Daoy (cell line): ENCODE data around the gene BCL11B. TPM values are rescaled to one million over a fixed set of nuclear protein-coding genes. Genes with fewer than 3 reads are reported as not detected.
"Not testable (repeated sequence)": the region's sequence is repeated elsewhere in the genome, so short reads cannot be mapped to it uniquely, and the experiment has no call there.

Source experiments
- DNase-seq: peaks from one replicate; pipeline ENCODE4 v3.0.0-alpha.2; 2015; ENCODE audit warnings: low read depth
- total RNA-seq: library from RNA; depleted of rRNA; stranded (reverse); fragments of >200 nt; shearing (Covaris generic); gene quantifications from 2 replicates; pipeline ENCODE4 v1.2.3, GENCODE V29; 2014

BCL11B gene
- total RNA-seq, 1 experiment from 2014 or later: 4.4 TPM

DNA sequence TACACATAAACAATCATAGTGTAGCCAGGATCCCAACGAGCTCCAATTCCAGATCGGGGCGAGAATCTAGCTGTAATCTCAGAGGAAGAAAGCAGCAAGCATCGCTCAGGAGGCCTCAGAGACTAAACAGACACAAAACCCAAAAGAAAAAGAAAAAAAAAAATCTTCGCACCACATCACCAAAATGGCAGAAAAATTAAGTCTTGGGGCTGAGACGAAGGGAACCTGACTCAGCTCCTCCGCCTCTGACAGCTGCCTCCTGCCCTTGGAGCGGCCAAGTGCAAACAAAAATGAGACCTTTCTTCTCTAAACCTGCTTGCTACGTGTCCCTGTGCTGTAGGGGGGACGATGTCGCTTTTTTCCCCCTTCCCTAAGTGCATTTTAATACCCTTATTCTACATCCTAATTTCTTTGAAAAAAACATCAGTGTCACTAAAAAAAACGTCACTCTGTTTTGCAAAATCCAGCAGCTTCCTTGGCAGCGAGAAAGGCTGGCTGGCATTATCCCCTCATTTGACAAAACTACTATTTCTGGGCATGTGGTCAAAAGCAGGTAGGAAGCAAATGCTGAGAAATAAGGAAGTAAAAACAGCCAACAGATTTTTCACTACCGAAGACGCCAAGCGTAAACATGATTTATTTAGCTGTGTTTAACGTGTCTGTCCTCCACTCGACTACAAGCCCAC lies 30.5 kb downstream of the BCL11B start:
- peak; percentile 54 for DNase-seq

DNA sequence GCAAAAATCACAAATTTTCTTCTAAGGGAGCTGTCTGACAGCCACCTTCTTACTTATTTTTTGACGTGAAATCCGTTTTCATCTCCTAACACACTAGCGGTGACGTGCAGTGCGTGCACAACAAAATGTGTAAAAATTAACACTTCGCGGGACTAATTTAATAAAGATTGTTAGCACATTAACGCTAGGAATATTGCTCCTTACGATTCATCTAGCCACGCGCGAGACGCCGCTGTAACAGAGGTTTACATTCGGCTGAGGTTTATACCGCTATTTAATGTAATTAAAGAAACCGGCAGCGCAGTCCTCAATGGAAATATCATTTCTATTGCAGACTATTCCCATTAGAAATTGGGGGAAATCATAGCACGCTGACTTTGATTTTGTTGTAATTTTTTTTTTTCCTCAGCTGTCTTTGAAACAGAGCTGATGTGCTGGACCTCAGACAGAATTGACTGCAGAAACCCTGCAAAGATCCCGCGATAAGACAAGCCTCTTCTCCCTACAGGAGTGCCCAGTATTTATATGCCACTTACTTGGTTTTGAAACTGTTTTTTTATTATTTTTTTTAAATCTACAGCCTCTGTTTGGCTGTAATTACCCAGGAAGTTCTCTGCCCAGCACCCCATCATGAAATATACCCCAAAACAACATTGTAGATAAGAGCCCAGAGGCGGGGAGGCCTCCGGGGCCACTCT lies 31.2 kb downstream of the BCL11B start:
- DNase-seq: no peak

DNA sequence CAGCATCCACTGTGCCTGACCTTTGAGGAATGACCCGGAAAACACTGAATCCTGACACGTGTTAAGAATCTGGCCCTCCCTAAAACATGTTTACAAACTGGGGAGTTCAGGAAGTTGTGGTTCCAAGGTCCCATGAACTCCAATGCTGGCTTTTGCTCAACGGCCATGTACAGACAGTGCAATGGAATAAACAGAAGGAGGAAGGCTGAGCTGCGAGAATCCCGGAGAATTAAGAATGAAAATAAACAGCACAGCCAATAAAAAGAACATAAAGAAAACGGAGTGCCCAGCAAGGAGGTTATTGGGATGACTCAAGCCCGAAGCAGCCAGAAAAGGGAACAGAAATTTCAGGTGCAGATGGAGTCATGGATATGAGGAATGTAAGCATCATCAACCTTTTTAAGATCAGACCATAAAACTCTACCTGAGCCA lies 32.3 kb downstream of the BCL11B start:
- DNase-seq: peak; percentile 58

DNA sequence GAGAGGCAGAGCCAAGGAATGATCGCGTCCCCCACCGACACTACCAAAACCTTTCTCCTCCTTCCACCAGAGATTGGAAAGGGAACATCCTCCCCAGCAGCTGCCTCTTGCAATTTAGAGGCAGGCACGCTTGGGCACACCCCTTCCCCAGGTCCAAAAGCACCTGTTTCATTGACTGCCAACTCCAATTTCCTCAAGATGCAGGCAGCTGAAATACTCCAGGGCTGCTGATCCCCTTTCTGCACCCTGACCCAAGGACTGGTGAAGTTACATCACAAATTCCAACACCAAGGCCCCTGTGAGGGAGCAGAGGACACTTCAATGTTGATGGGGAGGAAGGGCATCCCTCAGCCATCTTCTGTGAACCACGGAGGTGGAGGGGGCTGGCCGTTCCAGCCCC lies 33.8 kb downstream of the BCL11B start:
- DNase-seq: no peak

DNA sequence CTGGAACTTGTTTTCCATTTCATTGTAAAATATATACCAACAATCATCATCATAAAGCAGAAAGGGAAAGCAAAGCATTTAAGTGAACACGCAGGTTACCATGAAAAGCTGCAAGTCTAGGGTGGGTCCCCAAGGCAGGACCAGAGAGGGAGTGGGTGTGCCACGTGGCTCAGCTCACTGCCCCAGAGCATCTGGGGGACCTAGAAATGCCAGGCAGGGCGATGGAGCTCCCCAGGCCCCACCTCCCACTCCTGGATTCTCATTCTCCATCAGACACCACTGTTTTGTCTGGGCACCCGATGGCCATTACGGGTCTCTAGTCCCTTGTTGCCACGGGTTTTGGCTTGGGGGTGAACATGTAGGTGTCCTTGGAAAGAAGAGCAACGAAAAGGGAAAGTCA lies 34.7 kb downstream of the BCL11B start:
- no peak for DNase-seq

DNA sequence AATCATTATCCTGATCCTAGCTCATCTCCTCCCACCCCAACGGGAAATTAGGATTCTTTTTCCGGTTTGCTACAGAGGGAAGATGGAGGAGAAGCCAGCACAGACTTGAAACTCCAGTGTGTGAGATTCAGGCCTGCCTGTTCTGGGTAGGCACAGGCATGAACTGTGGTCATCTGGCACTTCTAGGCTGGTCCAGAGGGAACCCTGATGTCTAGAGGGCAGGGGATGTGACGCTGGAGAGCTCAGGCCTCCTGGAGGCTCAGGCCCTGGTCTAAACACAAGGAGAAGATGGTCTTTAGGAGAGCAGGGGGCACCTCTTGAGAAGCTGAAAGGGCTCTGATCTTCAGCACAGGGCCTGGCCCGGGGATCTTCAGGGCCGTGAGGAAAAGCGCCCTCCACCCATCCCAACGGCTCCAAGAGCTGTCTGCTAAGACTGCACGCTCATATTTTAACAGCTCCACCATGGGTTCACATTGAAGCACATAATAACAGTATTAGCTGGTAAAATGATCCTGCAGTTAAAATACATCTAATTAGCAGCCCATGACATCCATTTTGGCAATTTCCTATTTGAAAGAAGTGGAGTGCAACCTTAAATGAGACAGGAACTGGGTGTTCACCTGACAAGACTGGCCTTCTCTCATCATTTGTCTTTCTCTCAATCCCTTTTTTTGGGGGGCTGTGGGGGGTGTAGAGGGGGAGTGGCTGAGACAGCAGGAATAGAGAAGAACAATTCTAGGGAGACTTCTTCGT lies 35.4 kb downstream of the BCL11B start:
- DNase-seq: no peak

DNA sequence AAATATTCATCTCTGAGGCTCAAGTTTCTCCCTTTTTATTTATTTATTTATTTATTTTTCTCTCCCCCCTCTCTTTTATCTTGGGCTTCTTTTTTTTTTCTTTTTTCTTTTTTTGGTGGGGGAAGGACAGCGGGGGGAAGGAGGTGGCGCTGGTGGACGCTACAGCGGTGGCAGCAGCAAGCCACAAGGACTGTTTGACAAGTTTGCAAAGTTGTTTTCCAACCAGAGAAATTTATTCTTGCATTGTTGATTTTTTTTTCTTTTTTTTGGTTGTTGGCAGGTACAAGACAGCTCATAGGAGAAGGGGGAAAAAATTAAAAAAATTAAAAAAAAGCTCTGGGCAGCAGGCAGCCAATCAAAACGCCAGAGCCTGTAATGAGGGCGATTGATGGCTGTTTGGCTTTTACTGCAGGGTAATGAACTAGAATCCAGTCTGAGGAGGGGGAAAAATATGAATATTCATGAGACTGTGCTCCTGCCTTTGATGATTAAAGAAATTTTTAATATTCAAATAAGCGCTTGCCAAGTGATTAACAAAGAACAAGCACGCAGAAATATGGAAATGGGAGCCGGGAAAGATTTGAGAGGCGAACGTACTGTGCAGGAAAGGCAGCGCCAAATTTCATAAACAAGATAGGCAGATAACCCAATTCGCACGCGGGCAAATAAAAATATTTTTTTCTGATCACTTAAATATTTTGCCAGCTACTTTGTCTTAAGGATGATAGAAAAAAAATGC lies 36.2 kb downstream of the BCL11B start:
- DNase-seq: no peak

DNA sequence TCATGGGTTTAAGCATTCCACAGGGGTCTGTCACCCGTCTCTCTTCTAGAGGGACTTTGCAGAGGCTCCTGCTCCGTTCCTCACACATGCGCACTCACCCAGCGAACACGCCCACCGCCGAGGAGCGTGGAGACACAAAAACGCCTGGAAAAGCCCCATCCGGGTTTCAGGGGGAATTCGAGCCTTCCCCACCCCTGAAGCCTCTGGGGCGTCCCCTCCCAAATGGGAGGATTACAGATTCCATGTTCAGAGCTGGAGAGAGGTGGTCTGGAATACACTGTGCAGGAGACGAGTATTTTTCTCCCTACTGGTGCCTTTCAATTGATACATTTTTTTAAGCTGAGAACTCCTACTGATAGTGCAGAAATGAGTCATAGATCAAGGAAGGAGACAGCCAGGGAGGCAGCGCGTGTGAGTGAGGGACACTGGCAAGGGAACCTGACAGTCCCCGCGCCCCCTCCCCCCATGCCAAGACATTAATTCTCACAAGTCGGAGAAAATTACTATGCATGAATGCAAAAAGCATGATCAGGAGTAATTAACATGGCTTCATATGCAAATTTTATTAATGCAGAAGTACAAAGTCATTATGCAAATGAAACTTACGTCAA lies 36.9 kb downstream of the BCL11B start:
- peak; percentile 54 for DNase-seq

DNA sequence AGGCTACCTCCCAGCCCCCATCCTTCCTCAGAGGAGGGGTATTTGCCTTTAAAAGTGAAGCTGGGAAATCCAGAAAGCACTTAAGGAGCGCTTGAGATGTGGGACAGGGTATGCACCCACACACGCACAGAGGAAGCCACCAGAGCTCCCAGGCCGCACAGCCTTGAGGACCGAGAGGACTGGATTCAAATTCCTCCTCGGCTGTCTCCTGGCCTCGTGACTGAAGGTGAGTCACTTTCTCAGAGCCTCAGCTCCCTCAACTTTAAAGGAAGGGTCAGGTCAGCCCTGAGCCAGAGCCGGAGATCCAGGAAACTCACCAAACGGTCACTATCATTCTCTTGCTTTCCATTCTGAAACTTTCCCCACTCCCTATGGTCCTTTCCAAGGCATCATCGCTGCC lies 37.6 kb downstream of the BCL11B start:
- no peak for DNase-seq

DNA sequence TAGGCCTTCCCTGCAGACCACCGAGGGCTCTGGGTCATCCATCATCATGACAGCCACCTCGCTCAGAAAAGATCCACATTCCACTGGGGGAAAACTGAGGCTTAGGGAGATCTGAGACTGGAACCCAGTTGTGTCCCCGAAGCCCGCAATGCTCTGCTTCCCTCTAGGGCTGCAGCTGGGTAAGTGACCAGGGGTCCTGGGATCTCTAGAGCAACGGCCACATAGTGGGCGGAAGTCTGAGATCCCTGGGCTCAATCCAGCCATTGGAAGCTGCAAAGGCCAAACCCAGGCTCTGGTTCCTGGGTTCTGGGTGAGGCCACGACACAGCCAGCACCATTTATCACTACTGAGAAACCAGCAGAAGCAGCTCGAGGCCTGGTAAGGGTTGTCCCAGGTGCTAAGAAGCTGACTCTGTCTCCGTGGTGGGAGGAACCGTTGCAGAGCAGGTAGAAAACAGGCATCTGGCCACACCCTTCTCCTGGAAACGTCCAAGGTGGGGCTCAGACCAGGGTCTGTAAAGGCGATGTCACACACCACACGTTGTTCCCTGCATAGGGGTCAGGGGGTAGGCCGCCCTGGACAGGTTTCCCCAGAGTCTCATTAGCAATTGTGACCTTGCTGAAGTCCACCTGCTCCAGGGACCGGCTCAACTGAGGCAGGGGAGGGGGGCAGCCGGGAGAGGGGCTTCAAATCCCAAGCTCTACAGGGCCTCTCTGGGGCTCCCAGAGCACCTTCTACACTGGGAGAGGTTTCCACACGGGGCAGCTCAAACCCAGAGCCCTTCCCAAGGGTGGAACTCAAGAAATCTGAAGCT lies 38.6 kb downstream of the BCL11B start:
- DNase-seq: no peak

DNA sequence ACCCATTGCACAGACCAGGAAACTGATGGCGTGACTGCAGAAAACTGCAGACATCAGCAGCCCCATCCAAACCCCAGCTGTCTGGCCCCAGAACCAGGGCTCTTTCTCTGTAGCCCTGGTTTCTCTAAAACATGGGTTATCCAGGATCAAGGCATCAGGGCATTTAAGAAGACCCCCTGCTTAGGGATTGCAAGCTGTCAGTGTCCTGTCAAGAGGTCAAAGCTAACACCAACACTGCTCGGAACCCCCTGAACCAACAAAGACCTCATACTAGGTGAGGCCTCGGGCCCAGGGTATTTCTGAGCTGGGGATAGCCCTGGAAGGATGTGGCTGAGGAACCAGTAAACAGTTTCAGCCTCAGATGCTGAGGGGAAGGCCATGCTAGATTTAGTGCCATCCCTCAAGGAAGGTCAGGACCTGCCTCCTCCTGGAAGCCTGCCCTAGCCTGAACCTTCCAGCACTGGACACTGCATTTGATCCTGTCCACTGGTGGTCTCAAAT lies 39.2 kb downstream of the BCL11B start:
- DNase-seq: no peak

DNA sequence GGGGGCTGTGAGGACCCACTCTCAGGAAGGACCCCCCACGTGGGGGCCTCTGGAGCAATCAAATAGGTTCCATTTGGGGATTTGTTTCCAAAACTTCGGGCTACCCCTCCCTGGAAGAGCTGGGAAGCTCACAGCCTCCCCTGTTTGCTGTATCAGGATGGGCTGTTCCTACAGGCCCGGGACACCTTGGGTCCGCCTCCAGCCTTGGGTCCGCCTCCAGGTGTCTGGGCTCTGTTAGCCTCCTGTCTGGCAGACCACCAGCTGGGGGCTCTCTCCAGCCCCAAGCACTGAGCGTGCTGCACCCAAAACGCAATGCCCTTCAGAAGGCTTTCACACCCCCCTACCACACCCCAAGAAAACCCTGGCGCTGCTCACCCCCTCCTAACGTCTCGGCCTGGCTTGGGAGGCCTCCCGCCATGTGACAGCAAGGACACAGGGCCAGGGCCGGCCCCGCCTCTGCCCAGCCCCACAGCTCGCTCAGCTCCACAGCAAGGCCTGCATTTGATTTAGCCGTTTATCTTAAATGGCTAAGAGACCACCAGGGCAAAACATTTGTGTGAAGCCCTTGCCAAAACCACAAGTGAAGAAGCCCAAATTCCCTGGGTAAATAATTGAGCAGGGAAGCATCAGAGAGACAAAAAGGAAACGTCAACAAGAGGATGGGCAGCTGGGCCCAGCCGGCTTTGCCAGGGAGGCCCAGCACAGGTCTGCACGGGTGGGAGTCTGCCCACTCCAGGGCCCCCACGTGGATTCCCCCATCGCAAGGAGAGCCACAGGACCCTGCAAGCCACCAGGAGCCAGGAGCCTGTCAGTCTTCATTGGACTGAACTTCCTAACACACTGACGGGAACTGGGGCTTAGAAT lies 39.9 kb downstream of the BCL11B start:
- DNase-seq: peak; percentile 55

DNA sequence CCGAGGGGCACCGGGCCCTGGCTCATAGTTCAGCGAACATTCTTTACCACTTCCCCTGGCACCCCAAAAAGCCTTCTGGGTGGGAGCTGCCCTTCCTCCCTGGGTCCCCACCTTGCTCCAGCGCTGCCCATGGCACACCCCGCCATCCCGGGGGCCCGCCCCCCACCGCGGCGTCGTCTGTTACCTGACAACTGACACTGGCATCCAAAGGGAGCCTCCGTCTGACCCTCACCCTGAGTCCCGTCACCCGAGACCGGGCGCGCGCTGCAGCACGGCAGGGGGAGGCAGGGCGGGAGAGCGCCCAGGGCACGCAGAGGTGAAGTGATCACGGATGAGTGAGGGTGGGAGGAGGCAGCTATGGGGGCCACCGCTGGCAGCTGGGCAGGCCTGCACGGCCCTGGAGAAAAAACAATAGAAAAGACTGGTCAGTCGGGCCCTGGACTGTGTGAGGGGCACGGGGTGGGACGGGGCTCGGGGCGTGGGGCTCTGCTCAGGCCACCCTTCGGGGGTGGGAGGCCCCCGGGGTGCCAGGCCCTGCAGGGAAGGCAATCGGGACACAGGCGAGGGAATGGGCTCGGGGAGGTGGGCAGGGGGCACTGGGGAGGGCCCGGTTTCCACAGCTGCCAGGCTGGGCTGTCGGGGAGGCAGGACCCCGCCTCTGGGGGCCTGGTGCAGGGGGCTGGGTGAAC lies 40.7 kb downstream of the BCL11B start:
- DNase-seq: no peak

DNA sequence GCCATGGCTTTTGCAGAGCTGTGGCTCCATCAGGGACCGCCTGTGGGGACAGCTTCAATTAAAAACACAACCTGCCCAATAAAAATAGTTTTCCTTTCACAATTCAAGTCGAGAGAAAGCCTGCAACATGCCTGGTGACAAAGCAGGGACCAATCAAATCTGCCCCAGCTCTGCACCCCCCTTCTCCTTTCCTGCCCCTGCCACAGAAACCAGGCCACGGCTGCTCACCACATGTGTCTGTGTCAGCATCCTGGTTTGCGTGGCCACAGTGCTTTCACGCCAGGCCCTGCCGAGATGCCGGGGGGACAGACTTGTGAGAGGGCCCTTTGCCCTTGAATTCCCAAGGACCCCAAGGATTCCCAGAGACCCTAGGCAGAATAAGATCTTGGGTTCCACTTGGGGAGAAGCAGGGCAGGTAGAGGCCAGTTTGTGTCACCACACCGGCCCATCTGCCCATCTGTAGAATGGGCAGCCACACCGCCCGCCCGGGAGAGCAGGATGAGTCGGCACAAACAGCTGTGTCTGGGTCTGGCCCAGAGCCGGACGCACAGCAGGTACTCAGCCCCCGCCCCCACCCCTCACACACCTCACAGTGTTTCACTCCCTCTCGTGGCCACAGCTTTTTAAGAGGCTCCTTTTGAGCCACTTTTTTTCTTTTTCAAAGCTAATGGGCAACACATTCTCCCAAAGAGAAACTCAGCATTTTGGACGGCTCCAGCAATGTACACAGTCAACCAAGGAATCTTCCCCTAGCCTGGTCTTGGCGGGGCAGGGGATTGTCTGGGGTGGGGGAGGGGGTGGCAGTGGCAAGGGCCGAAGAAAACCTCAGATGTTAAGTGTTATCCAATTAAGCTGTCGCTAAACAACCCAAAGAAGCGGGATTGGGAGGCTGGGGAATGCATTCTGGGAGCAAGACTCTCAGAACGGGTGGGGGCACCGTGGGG lies 41.5 kb downstream of the BCL11B start:
- DNase-seq: peak; percentile 85

DNA sequence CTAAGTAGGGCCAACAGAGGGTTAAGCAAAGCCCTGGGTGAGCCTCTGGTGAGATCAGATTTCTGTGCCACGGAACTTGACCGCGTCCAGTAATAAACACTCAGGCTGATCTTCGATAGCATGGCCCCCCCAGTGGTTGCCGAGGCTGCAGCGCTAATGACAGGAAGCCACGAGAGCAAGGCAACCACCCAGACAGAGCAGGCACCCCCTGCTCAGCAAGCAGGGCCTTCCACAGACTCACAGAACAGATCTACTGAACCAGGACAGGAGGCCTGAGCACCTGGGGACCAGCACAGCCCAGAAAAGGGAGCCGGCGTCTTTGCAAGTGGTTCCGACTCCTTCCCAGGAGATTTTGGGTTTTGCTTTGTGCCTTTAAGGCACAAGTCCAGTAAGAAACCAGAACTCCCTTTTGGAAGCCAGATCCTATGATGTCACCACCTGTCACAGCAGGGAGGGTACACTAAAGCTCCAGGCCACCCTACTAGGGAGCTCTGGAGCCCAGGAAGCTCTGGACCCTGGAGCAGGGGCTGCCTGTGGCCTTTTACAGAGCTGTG lies 42.3 kb downstream of the BCL11B start:
- peak; percentile 79 for DNase-seq

DNA sequence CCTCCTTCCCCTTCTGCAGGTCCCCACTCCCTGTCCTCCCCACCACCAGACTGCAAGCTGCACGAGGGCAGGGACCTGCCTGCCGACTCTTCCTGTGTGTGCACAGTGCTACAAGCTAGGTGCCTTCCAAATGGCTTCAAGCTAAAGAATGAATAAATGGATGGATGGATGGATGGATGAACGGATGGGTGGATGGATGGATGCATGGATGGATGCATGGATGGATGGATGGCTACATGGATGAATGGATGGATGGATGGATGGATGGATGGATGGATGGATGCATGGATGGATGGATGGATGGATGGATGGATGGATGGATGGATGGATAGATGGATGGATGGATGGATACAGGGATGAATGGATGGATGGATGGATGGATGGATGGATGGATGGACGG lies 43.2 kb downstream of the BCL11B start:
- DNase-seq: not testable (repeated sequence)

DNA sequence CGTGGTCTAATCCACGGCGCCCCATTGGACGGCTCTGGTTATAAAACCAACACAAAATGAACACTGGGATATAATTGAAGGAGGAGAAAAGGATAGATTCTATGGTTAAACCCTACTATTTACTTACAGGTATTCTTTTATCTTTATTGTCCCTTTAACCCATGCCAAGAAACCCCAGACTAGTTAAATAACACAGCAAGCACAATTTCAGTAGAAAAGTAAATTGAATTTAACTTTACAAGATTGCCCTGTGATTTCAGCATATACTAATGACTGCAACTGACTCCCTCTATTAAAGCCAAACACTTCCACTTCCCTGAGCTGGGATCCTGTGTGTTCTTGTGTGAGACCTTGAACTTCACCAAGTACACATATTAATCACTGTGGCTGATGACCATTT lies 45.3 kb downstream of the BCL11B start:
- no peak for DNase-seq
